ENCODE measurements around the gene BICC1.

DNA sequence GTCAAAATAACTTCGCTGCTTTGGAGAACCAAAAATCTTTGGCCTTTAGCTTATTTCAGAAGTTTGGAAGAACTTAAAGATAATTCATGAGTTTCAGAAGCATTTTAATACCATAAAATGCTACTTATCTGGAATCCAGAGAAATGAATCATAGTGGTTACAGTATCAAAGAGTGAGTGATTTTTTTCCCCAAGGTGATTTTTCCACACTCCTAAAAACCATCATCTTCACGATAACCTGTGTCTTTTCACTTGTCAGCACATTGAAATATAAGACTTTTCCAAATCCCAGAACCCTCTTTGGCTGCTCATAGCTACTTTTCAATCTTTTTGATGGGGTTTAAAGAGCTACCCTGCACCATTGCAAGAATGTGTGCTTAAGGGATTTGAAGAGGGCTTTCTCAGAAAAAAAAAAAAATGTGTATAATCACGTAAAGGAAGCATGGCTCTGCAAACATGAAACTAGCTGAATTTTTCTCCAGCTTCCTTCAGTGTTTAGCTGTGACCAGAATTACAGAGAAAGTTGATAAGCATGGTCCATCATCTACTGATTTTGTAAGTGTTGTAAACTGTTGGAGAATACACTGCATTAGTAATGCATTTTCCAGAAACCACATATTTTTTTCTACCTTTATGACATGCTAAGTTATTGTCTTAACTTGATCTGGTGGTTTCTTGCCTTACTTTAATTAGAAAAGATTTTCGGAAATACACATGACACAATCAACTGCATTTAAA, 134.9 kb downstream of the BICC1 start:
- TF ChIP-seq, protein P1, sequence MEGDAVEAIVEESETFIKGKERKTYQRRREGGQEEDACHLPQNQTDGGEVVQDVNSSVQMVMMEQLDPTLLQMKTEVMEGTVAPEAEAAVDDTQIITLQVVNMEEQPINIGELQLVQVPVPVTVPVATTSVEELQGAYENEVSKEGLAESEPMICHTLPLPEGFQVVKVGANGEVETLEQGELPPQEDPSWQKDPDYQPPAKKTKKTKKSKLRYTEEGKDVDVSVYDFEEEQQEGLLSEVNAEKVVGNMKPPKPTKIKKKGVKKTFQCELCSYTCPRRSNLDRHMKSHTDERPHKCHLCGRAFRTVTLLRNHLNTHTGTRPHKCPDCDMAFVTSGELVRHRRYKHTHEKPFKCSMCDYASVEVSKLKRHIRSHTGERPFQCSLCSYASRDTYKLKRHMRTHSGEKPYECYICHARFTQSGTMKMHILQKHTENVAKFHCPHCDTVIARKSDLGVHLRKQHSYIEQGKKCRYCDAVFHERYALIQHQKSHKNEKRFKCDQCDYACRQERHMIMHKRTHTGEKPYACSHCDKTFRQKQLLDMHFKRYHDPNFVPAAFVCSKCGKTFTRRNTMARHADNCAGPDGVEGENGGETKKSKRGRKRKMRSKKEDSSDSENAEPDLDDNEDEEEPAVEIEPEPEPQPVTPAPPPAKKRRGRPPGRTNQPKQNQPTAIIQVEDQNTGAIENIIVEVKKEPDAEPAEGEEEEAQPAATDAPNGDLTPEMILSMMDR (IDR thresholded peaks at IDR 0.05; ENCODE audit: poor library complexity), result no peak
- TF ChIP-seq EZH2 (IDR thresholded peaks at IDR 0.05; ENCODE audit: borderline replicate concordance) (no peak), EZH2phosphoT487 (IDR thresholded peaks at IDR 0.05; ENCODE audit: low read depth, severe bottlenecking, unreplicated experiment) (no peak)
